Central memory CD8-positive, alpha-beta T cell (primary cell): Measurements from ENCODE around the gene RASAL3.
"Not testable (repeated sequence)": the region's sequence is repeated elsewhere in the genome, so short reads cannot be mapped to it uniquely, and the experiment has no call there.

ENCODE experiments used
- ATAC-seq: fragments of 150-1000 bp; cut with Tn5 transposase; replicated peaks from 2 replicates; pipeline ENCODE4 v1.10.0; 2022; ENCODE audit warnings: mild to moderate bottlenecking, moderate FRiP score, moderate number of reproducible peaks; ENCODE audit not compliant: poor library complexity, severe bottlenecking; ENCODE audit errors: extremely low read depth
- DNase-seq, 2 donors: peaks; one replicate each; pipeline ENCODE4 v3.0.0; 2021; ENCODE audit warnings: low spot score in 2 of 2
- H3K27ac Mint-ChIP-seq: one replicate; pipeline ENCODE4 v1.8.0; 2022; ENCODE audit warnings: low read depth, mild to moderate bottlenecking, moderate library complexity, mixed read lengths
- H3K27me3 Mint-ChIP-seq: one replicate; pipeline ENCODE4 v1.8.0; 2022; ENCODE audit warnings: mixed read lengths
- H3K36me3 Mint-ChIP-seq: one replicate; pipeline ENCODE4 v1.8.0; 2022; ENCODE audit warnings: mild to moderate bottlenecking, moderate library complexity, mixed read lengths; ENCODE audit not compliant: insufficient read depth
- H3K4me1 Mint-ChIP-seq: one replicate; pipeline ENCODE4 v1.8.0; 2022; ENCODE audit warnings: mixed read lengths
- H3K4me3 Mint-ChIP-seq: one replicate; pipeline ENCODE4 v1.8.0; 2022; ENCODE audit warnings: mild to moderate bottlenecking, moderate library complexity, mixed read lengths
- H3K9me3 Mint-ChIP-seq: one replicate; pipeline ENCODE4 v1.8.0; 2022; ENCODE audit warnings: mixed read lengths

Gene RASAL3

DNA sequence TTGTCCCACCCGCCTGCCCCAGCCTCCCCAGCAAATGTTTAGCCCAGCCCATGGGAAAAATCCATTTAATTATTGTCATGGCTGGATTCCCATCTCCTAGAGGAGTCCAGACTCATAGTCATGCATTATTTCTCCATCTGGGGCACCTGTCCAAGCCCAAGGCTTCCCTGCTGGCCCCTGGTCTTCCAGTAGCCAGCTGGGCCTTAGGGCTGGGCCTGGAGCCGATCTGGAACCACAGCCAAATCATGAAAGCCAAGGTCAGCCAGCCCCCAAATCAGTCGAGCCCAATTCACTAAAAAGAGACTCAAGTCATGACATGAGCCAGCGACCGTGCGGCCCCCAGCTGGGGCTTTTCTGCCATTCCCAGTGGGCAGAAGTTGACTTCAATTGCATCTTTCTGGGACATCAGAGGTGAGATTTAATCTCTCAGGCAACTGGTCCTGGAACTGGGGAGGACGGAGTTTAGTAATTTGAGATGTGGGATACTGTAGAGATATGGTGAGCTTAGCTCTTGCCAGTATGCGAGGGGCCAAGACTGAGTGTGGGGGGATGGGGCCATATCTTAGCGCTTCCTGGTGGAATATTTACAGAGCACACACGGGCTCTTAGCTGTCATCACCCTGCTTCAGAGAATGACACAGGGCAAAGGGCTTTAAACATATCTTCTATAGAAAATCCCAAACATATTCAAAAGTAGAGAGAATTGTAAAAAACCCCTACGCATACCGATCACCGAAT is 24.3 kb upstream of the RASAL3 start:
- H3K27me3 Mint-ChIP-seq = no peaks in the 10 kb centered on the region
- H3K27ac Mint-ChIP-seq = no peak overlapping the region
- no peaks in the 10 kb centered on the region for H3K36me3 Mint-ChIP-seq
- DNase-seq (no peak), ATAC-seq (no peak)
- no peak overlapping the region for H3K4me3 Mint-ChIP-seq
- no peaks in the 10 kb centered on the region for H3K9me3 Mint-ChIP-seq
- no peaks in the 10 kb centered on the region for H3K4me1 Mint-ChIP-seq

DNA sequence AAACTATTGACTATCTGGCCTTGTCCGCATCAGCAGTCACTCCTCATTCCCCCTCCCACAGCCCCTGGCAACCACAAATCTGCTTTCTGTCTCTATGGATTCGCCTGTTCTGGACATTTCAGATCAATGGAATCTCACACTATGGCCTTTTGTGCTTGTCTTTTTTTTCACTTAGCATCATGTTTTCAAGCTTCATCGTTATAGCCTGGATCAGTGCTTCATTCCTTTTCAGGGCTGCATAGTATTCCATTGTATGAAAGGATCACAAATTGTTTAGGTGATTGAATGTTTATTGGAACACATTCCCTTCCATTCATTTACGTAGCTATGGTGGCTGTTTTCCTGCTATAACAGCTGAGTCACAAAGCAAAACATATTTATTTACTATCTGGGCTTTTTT is 22.7 kb upstream of the RASAL3 start:
- Mint-ChIP-seq H3K27me3 (no peaks in the 10 kb centered on the region), H3K9me3 (no peaks in the 10 kb centered on the region), H3K4me1 (no peaks in the 10 kb centered on the region), H3K4me3 (no peak overlapping the region), H3K27ac (no peak overlapping the region), H3K36me3 (no peaks in the 10 kb centered on the region)
- no peak for ATAC-seq
- DNase-seq = no peak

DNA sequence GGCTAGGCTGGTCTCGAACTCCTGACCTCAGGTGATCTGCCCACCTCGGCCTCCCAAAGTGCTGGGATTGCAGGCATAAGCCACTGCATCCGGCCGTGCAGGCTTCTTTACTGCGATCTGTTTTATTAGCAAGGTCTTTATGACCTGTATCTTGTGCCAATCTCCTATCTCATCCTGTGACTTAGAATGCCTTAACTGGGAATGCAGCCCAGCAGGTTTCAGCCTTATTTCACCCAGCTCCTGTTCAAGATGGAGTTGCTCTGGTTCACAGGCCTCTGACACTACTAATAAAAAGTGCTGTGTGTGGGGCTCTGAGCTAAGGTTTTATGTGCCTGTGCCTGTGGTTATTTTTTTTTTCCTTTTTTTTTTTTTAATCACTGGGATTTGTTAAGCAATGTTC is 21.4 kb upstream of the RASAL3 start:
- H3K27me3 Mint-ChIP-seq, ATAC-seq, DNase-seq, H3K27ac Mint-ChIP-seq, H3K36me3 Mint-ChIP-seq, H3K9me3 Mint-ChIP-seq, H3K4me1 Mint-ChIP-seq, H3K4me3 Mint-ChIP-seq: not testable (repeated sequence)

DNA sequence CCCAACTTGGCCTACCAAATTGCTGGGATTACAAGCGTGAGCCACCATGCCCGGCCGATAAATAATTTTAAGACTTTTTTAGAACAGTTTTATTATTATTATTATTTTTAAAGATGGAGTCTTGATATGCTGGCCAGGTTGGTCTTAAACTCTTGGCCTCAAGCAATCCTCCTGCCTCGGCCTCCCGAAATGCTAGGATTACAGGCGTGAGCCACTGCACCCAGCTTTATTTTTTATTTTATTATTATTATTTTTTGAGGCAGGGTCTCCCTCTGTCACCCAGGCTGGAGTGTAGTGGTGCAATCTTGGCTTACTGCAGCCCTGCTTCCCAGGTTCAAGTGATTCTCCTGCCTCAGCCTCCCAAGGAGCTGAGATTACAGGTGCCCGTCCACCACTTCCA is 16.7 kb upstream of the RASAL3 start:
- not testable (repeated sequence) for H3K4me3 Mint-ChIP-seq, H3K27me3 Mint-ChIP-seq, DNase-seq, H3K9me3 Mint-ChIP-seq, H3K36me3 Mint-ChIP-seq, H3K27ac Mint-ChIP-seq, ATAC-seq
- peaks cover 17% of the 10 kb centered on the region for H3K4me1 Mint-ChIP-seq

DNA sequence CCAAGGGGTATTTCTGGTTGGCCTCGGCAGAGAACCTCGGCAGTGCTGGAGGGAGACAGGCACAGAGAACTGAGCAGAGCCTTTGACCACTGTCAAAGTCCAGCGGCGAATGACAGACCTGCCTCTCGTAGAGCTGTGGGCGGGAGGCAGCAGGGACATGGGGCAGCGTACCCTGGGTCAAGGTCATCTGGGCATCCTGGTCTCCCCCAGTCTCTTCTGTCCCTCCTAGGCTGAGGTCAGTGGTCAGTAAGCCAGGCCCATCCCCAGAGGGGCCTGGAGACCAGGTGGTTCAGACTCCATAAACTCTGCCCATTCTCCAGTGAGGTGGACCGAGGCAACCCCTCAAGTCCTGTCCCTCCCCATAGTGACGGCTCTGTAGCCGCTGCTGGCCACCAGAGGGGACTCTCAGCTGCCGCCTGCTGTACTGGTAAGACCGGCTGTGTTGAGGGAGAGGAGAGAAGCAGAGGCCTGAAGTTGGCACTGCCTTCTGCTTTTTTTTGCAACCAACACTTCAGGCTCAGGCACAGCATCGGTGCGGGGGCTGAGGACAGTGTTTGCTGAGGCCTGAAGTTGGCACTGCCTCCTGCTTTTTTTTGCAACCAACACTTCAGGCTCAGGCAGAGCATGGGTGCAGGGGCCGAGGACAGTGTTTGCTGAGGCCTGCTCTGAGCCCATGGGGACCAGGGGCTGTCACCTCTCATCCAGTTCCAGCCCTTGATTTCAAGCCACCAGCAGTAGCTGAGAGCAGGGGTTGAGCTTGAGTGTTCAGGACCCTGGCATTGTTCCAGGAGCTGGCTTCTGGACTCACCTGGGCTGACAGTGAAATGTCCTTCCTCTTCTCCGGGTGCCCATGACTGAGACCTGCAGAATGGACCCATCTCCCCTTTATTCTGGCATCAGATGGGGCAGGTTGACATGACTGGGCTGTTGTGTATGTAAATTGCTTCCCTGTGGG is 15.3 kb upstream of the RASAL3 start, which contains the start of gene PGLYRP2:
Gene PGLYRP2, minus strand, starts transcription at position 111 of the 955 bp plus-strand sequence. CDS start 130 bp downstream, outside the sequence.
- no peaks in the 10 kb centered on the region for H3K27me3 Mint-ChIP-seq
- H3K4me1 Mint-ChIP-seq = peaks cover 17% of the 10 kb centered on the region
- peak within 1 kb of the TSS; percentile 13 for H3K27ac Mint-ChIP-seq
- peak within 1 kb of the TSS; percentile 17 for H3K4me3 Mint-ChIP-seq
- ATAC-seq (no peak), DNase-seq (no peak)
- H3K36me3 Mint-ChIP-seq = peaks cover 4% of the 10 kb centered on the region
- no peaks in the 10 kb centered on the region for H3K9me3 Mint-ChIP-seq

DNA sequence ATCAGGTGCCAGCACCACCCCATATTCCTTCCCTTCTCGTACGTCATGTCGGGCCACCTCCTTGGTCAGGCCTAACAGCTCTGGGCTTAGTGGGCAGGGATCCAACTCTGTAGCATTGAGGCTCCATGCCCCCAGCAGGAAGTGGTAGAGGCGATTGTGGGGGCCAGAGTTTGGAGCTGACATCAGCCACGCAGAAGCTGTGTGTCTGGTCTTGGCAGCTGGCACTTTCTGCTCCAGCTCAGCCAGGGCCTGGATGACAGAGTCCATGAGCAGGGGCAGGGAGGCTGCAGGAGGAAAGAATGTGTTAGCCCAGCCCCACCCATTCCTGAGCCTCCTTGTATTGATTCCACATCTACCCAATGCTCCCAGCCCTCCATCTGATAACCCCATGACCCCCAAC is 12.0 kb upstream of the RASAL3 start:
- Mint-ChIP-seq H3K4me3 (no peak overlapping the region), H3K36me3 (peaks cover 4% of the 10 kb centered on the region), H3K27me3 (no peaks in the 10 kb centered on the region), H3K4me1 (peaks cover 23% of the 10 kb centered on the region), H3K9me3 (no peaks in the 10 kb centered on the region), H3K27ac (no peak overlapping the region)
- DNase-seq (no peak), ATAC-seq (no peak)

DNA sequence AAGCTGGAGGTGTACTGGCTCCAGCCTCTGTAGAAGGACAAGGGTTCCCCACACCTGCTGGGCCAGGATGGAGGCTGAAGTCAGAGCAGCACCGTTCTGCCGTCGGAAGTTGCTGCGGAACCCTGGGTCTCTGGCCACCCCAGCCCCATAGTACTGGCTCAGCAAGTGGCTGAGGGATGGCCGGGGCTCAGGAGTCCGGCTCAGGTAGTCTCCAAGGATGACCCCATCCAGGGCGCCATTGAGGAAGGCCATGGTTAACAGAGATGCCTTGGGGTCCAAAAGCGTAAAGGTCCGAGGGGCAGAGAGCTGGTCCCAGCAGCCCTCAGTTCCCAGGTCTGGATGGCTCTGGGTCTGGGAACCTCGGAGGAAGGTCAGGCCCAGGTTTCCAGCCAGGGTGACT is 11.3 kb upstream of the RASAL3 start:
- peaks cover 23% of the 10 kb centered on the region for H3K4me1 Mint-ChIP-seq
- no peaks in the 10 kb centered on the region for H3K27me3 Mint-ChIP-seq
- H3K27ac Mint-ChIP-seq = no peak overlapping the region
- ATAC-seq (no peak), DNase-seq (no peak)
- H3K4me3 Mint-ChIP-seq = no peak overlapping the region
- no peaks in the 10 kb centered on the region for H3K9me3 Mint-ChIP-seq
- peaks cover 4% of the 10 kb centered on the region for H3K36me3 Mint-ChIP-seq

DNA sequence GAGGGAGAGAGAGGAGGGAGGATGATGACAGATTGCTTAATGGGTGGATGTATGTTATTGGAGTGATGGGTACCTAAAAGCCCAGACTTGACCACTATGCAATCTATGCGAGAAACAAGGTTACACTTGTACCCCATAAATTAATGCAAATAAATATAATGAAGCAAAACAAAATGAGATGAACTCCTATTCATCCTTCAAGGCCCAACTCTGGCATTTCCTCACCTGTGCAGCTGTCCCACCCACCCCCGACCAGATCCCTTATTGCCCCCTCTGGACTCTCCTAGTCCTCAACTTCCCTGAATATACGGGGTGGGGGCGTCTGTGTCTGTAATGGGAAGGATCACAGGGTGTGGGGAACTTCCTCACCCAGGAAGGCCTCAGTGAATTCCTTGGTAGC is 10.8 kb upstream of the RASAL3 start:
- no peak overlapping the region for H3K27ac Mint-ChIP-seq
- no peaks in the 10 kb centered on the region for H3K27me3 Mint-ChIP-seq
- no peaks in the 10 kb centered on the region for H3K9me3 Mint-ChIP-seq
- no peak for ATAC-seq
- H3K4me3 Mint-ChIP-seq = no peak overlapping the region
- H3K36me3 Mint-ChIP-seq = peaks cover 4% of the 10 kb centered on the region
- DNase-seq = no peak
- H3K4me1 Mint-ChIP-seq = peaks cover 26% of the 10 kb centered on the region

DNA sequence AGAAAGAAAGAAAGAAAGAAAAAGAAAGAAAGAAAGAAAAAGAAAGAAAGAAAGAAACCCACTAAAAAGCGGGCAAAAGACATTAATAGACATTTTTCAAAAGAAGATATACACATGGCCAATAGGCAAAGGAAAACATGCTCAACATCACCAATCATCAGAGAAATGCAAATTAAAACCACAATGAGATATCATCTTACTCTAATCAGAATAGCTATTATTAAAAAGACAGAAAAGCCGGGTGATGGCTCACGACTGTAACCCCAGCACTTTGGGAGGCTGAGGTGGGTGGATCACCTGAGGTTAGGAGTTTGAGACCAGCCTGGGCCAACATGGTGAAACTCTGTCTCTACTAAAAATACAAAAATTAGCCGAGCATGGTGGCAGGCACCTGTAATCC is 9.5 kb upstream of the RASAL3 start:
- H3K9me3 Mint-ChIP-seq, H3K4me3 Mint-ChIP-seq, H3K27ac Mint-ChIP-seq, DNase-seq, H3K27me3 Mint-ChIP-seq, ATAC-seq, H3K36me3 Mint-ChIP-seq: not testable (repeated sequence)
- H3K4me1 Mint-ChIP-seq = peaks cover 35% of the 10 kb centered on the region

DNA sequence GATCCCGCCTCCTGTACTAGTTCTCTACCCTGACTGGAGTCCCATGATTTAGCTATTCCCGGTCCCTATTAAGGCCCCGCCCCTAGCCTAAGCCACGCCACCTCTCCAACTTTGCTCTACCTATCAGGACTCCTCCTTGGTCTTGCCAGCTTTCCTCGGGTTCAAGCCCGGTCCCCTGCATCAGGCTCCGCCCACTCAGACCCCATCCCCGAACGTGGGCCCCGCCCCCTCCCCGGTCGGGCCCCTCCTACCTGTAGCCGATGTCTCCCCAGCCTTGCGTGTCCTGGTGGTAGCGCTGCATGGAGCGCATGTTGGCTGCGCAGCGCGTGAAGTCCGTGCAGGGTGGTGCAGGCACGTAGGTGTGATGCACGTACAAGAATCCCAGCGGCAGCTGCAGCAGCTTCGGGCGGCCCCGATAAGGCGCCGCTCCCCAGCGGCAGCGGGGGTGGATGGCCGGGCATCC is 7.3 kb upstream of the RASAL3 start:
- ATAC-seq (no peak), DNase-seq (no peak)
- Mint-ChIP-seq H3K27ac (no peak overlapping the region), H3K36me3 (peaks cover 2% of the 10 kb centered on the region), H3K4me3 (peak overlapping the region; percentile 25), H3K27me3 (no peaks in the 10 kb centered on the region), H3K4me1 (peaks cover 49% of the 10 kb centered on the region), H3K9me3 (no peaks in the 10 kb centered on the region)

DNA sequence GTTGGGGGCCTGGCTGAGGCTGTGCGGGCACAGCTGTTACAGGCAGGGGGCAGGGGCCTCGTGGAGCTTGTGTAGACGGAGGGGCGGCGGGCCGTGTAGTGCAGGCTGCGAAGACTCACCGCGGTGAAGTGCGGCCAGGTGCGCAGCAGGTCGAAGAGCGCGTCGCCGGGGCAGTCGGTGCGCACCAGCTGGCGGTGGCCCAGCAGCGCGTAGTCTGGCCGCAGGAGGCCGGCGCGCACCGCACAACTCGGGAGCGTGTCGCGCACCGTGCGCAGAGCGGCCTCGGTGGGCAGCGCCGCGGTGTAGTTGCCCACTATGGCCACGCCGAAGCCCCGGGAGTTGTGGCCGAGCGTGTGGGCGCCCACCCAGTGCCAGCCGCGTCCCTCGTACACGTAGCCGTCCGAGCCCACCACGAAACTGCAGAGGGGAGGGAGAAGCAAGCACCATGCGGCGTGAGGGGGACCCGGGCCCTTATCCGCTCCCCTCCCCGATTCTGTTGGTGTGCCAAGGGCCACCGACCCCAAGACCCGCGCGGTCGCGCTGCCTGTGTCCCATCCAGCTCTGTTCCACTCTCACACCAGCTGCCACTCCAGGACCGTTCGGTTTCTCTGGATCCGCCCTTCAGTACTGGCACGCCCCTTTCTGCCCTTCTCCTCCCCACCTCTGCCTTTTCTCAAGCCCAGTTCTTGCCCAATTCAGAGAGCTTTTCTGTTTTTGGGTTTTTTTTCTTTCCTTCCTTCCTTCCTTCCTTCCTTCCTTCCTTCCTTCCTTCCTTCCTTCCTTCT is 5.4 kb upstream of the RASAL3 start:
- ATAC-seq = peak; percentile 51
- H3K4me3 Mint-ChIP-seq = peak overlapping the region; percentile 70
- peaks cover 4% of the 10 kb centered on the region for H3K36me3 Mint-ChIP-seq
- H3K4me1 Mint-ChIP-seq = peaks cover 53% of the 10 kb centered on the region
- H3K27me3 Mint-ChIP-seq = no peaks in the 10 kb centered on the region
- H3K27ac Mint-ChIP-seq = peak overlapping the region; percentile 16
- DNase-seq = no peak
- no peaks in the 10 kb centered on the region for H3K9me3 Mint-ChIP-seq
